HepG2 (cell line): ENCODE data around the gene PCIF1. TPM values are rescaled to one million over a fixed set of nuclear protein-coding genes. Genes with fewer than 3 reads are reported as not detected.

Experiments
- CBFB ChIP-seq: sonication (generic); formaldehyde crosslinking; IDR thresholded peaks from 2 replicates; pipeline ENCODE4 v1.4.0; 2020; ENCODE audit warnings: missing genetic modification reagents
- DR1 ChIP-seq: sonication (generic); formaldehyde crosslinking; IDR thresholded peaks from 2 replicates; pipeline ENCODE4 v1.8.0; 2021; ENCODE audit warnings: mild to moderate bottlenecking, missing genetic modification reagents, inconsistent platforms
- ERF ChIP-seq: IDR thresholded peaks from 2 replicates; pipeline ENCODE4 v1.6.1; 2018; ENCODE audit warnings: missing biosample characterization, missing genetic modification reagents
- HMG20A ChIP-seq: IDR thresholded peaks from 2 replicates; pipeline ENCODE4 v1.6.1; 2016; ENCODE audit warnings: borderline replicate concordance
- KMT2A ChIP-seq: sonication (generic); formaldehyde crosslinking; IDR thresholded peaks from 2 replicates; pipeline ENCODE4 v1.4.0; 2020; ENCODE audit warnings: missing genetic modification reagents
- MNT ChIP-seq: fragments of 450-650 bp; IDR thresholded peaks from 2 replicates; pipeline ENCODE4 v1.6.1; 2016
- PHF20 ChIP-seq: sonication (generic); formaldehyde crosslinking; IDR thresholded peaks from 2 replicates; pipeline ENCODE4 v1.5.0; 2020; ENCODE audit warnings: mild to moderate bottlenecking, missing genetic modification reagents
- SAFB2 ChIP-seq: sonication (generic); formaldehyde crosslinking; IDR thresholded peaks from 2 replicates; pipeline ENCODE4 v1.5.1; 2020; ENCODE audit warnings: missing genetic modification reagents, low read depth, mild to moderate bottlenecking, borderline replicate concordance
- SCMH1 ChIP-seq: sonication (generic); formaldehyde crosslinking; IDR thresholded peaks from 2 replicates; pipeline ENCODE4 v1.9.0; 2021; ENCODE audit warnings: missing genetic modification reagents, mild to moderate bottlenecking, borderline replicate concordance
- SMYD3 ChIP-seq: sonication (generic); formaldehyde crosslinking; IDR thresholded peaks from 2 replicates; pipeline ENCODE4 v1.8.1; 2023; ENCODE audit warnings: mild to moderate bottlenecking, missing genetic modification reagents
- ZBTB20 ChIP-seq: sonication (generic); formaldehyde crosslinking; IDR thresholded peaks from 2 replicates; pipeline ENCODE4 v1.8.1; 2023; ENCODE audit warnings: missing genetic modification reagents, low read depth, mild to moderate bottlenecking, borderline replicate concordance
- ZBTB7B ChIP-seq: sonication (generic); formaldehyde crosslinking; IDR thresholded peaks from 2 replicates; pipeline ENCODE4 v1.4.0; 2020; ENCODE audit warnings: missing genetic modification reagents
- ZNF17 ChIP-seq: sonication (generic); formaldehyde crosslinking; IDR thresholded peaks from 2 replicates; pipeline ENCODE4 v1.5.0; 2020; ENCODE audit warnings: mild to moderate bottlenecking, missing genetic modification reagents
- ZNF317 ChIP-seq: sonication (generic); formaldehyde crosslinking; IDR thresholded peaks from 2 replicates; pipeline ENCODE4 v1.5.0; 2020; ENCODE audit warnings: mild to moderate bottlenecking, missing genetic modification reagents
- ZNF564 ChIP-seq: sonication (generic); formaldehyde crosslinking; IDR thresholded peaks from 2 replicates; pipeline ENCODE4 v1.8.1; 2023; ENCODE audit warnings: mild to moderate bottlenecking, missing genetic modification reagents
- ZNF773 ChIP-seq: sonication (generic); formaldehyde crosslinking; IDR thresholded peaks from 2 replicates; pipeline ENCODE4 v1.4.0; 2020; ENCODE audit warnings: missing genetic modification reagents, borderline replicate concordance
- ZNF879 ChIP-seq: sonication (generic); formaldehyde crosslinking; IDR thresholded peaks from 2 replicates; pipeline ENCODE4 v1.8.1; 2023; ENCODE audit warnings: missing genetic modification reagents
- polyA plus RNA-seq, 8 experiments: library from polyadenylated mRNA; depleted of rRNA in 3 of 8; stranded (reverse) in 7 of 8; unstranded in 1 of 8; fragments of >200 nt; fragmentation: Illumina TruSeq in 4 of 8; extraction: Trizol in 4 of 8; gene quantifications; 2 replicates each; pipeline versions ENCODE4 v1.2.1 to v1.2.3, GENCODE V29; 2011 to 2016; ENCODE audit warnings: low read depth in 4 of 8, missing spikeins in 1 of 8, mixed read lengths in 1 of 8; ENCODE audit not compliant: insufficient read depth in 1 of 8
- total RNA-seq, 5 experiments: library from RNA; depleted of rRNA; stranded (reverse); fragments of >200 nt; fragmentation: Illumina TruSeq; extraction: Trizol; gene quantifications; 2 replicates each; pipeline ENCODE4 v1.2.3, GENCODE V29; 2016; ENCODE audit warnings: low read depth in 1 of 5
- TF ChIP-seq, protein P1 (sequence below): sonication (generic); formaldehyde crosslinking; IDR thresholded peaks from 2 replicates; pipeline ENCODE4 v1.5.0; 2020; ENCODE audit warnings: mild to moderate bottlenecking, missing genetic modification reagents
- TF ChIP-seq, protein P2 (sequence below): IDR thresholded peaks from 2 replicates; pipeline ENCODE4 v1.4.0; 2020; ENCODE audit warnings: mild to moderate bottlenecking, missing genetic modification reagents
- TF ChIP-seq, protein P3 (sequence below): sonication (generic); formaldehyde crosslinking; IDR thresholded peaks from 2 replicates; pipeline ENCODE4 v1.4.0; 2020; ENCODE audit warnings: low read depth, mild to moderate bottlenecking, missing genetic modification reagents

The PCIF1 gene
- total and polyA plus RNA-seq, 2 of the 13 experiments (the other 11 are each of a cell fraction or from before 2014, with no cell fraction given), result 20.9 to 24.4 TPM

GRCh38 chr20:45927071-45927878 lies 7.2 kb upstream of the PCIF1 start (continued):
- TF ChIP-seq, protein P1, sequence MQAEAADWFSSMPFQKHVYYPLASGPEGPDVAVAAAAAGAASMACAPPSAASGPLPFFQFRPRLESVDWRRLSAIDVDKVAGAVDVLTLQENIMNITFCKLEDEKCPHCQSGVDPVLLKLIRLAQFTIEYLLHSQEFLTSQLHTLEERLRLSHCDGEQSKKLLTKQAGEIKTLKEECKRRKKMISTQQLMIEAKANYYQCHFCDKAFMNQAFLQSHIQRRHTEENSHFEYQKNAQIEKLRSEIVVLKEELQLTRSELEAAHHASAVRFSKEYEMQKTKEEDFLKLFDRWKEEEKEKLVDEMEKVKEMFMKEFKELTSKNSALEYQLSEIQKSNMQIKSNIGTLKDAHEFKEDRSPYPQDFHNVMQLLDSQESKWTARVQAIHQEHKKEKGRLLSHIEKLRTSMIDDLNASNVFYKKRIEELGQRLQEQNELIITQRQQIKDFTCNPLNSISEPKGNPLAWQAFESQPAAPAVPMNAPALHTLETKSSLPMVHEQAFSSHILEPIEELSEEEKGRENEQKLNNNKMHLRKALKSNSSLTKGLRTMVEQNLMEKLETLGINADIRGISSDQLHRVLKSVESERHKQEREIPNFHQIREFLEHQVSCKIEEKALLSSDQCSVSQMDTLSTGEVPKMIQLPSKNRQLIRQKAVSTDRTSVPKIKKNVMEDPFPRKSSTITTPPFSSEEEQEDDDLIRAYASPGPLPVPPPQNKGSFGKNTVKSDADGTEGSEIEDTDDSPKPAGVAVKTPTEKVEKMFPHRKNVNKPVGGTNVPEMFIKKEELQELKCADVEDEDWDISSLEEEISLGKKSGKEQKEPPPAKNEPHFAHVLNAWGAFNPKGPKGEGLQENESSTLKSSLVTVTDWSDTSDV (CRISPR knock-in tag), result no peak
- TF ChIP-seq CBFB (CRISPR knock-in tag) (0 out of 2 replicates have a peak, but pooled peaks have one; percentile 53), SCMH1 (CRISPR knock-in tag) (no peak), ZNF879 (CRISPR knock-in tag) (0 out of 2 replicates have a peak, but pooled peaks have one; percentile 39), ZNF773 (CRISPR knock-in tag) (no peak), MNT (0 out of 2 replicates have a peak, but pooled peaks have one; percentile 18), DR1 (no peak), ERF (CRISPR knock-in tag) (peak; percentile 96), SAFB2 (CRISPR knock-in tag) (peak; percentile 66; the same call in 1 of the 2 replicates), ZNF317 (CRISPR knock-in tag) (peak; percentile 90), SMYD3 (CRISPR knock-in tag) (no peak), KMT2A (CRISPR knock-in tag) (no peak; the same call in 1 of the 2 replicates), PHF20 (CRISPR knock-in tag) (peak; percentile 44; the same call in 1 of the 2 replicates), HMG20A (CRISPR knock-in tag) (peak; percentile 74; the same call in 1 of the 2 replicates), ZBTB7B (CRISPR knock-in tag) (peak; percentile 99), ZNF17 (CRISPR knock-in tag) (no peak), ZNF564 (CRISPR knock-in tag) (peak; percentile 65; the same call in 1 of the 2 replicates), ZBTB20 (CRISPR knock-in tag) (peak; percentile 59)
- TF ChIP-seq, protein P2, sequence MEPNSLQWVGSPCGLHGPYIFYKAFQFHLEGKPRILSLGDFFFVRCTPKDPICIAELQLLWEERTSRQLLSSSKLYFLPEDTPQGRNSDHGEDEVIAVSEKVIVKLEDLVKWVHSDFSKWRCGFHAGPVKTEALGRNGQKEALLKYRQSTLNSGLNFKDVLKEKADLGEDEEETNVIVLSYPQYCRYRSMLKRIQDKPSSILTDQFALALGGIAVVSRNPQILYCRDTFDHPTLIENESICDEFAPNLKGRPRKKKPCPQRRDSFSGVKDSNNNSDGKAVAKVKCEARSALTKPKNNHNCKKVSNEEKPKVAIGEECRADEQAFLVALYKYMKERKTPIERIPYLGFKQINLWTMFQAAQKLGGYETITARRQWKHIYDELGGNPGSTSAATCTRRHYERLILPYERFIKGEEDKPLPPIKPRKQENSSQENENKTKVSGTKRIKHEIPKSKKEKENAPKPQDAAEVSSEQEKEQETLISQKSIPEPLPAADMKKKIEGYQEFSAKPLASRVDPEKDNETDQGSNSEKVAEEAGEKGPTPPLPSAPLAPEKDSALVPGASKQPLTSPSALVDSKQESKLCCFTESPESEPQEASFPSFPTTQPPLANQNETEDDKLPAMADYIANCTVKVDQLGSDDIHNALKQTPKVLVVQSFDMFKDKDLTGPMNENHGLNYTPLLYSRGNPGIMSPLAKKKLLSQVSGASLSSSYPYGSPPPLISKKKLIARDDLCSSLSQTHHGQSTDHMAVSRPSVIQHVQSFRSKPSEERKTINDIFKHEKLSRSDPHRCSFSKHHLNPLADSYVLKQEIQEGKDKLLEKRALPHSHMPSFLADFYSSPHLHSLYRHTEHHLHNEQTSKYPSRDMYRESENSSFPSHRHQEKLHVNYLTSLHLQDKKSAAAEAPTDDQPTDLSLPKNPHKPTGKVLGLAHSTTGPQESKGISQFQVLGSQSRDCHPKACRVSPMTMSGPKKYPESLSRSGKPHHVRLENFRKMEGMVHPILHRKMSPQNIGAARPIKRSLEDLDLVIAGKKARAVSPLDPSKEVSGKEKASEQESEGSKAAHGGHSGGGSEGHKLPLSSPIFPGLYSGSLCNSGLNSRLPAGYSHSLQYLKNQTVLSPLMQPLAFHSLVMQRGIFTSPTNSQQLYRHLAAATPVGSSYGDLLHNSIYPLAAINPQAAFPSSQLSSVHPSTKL (CRISPR knock-in tag), result peak; percentile 98
- TF ChIP-seq, protein P3, sequence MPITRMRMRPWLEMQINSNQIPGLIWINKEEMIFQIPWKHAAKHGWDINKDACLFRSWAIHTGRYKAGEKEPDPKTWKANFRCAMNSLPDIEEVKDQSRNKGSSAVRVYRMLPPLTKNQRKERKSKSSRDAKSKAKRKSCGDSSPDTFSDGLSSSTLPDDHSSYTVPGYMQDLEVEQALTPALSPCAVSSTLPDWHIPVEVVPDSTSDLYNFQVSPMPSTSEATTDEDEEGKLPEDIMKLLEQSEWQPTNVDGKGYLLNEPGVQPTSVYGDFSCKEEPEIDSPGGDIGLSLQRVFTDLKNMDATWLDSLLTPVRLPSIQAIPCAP (CRISPR knock-in tag), result no peak
